Vagina (tissue), 2 donors: ENCODE results near the gene TSPAN9. TPM values are rescaled to one million over a fixed set of nuclear protein-coding genes. Genes with fewer than 3 reads are reported as not detected.

ENCODE experiments used
- DNase-seq, 2 donors: peaks; one replicate each; pipeline ENCODE4 v3.0.0-alpha.2; 2017; ENCODE audit errors: extremely low spot score in 2 of 2
- H3K27ac ChIP-seq: fragments of 200-600 bp; sonication (generic); one replicate; pipeline ENCODE4 v1.5.1; 2019
- H3K27me3 ChIP-seq: fragments of 200-600 bp; sonication (generic); one replicate; pipeline ENCODE4 v1.5.1; 2019
- H3K36me3 ChIP-seq, 2 donors: fragments of 200-600 bp; sonication (generic); one replicate each; pipeline ENCODE4 v1.5.1; 2017 to 2019
- H3K4me1 ChIP-seq: fragments of 200-600 bp; sonication (generic); one replicate; pipeline ENCODE4 v1.5.1; 2019
- H3K4me3 ChIP-seq, 2 donors: fragments of 200-600 bp; sonication (generic); 1 replicate in 1 of 2; 2 replicates in 1 of 2; pipeline ENCODE4 v1.5.1; 2016 to 2019
- H3K9me3 ChIP-seq: fragments of 200-600 bp; sonication (generic); one replicate; pipeline ENCODE4 v1.5.1; 2019
- POLR2A ChIP-seq, 2 donors: fragments of 450-650 bp; IDR thresholded peaks; one replicate each; pipeline ENCODE4 v1.6.1; 2017; ENCODE audit warnings: antibody characterized with exemption in 2 of 2, mild to moderate bottlenecking in 2 of 2, moderate library complexity in 2 of 2
- POLR2AphosphoS5 ChIP-seq, 2 donors: sonication (generic); formaldehyde crosslinking; IDR thresholded peaks; one replicate each; pipeline ENCODE4 v1.9.0; 2017; ENCODE audit warnings: antibody characterized with exemption in 2 of 2, mild to moderate bottlenecking in 2 of 2, low read depth in 1 of 2; ENCODE audit not compliant: insufficient read depth in 1 of 2
- intact Hi-C: fragments of 100-400 bp; cut with DNase I; formaldehyde crosslinking; loops from one replicate; pipeline ENCODE4 v1.15.1; 2023
- total RNA-seq: library from RNA; depleted of rRNA; stranded (reverse); fragments of >200 nt; gene quantifications from one replicate; pipeline ENCODE4 v1.2.3, GENCODE V29; 2016
- TF ChIP-seq, protein P1 (sequence below), 3 experiments: fragments of 450-650 bp in 2 of 3; fragments of 200-600 bp in 1 of 3; sonication (generic) in 1 of 3; IDR thresholded peaks; one replicate each; pipeline ENCODE4 v1.5.1; 2017 to 2019; ENCODE audit warnings: antibody characterized with exemption in 3 of 3, mild to moderate bottlenecking in 2 of 3, moderate library complexity in 2 of 3

TSPAN9 gene
- total RNA-seq, 1 donor from 2014 or later, result 32.2 TPM

DNA sequence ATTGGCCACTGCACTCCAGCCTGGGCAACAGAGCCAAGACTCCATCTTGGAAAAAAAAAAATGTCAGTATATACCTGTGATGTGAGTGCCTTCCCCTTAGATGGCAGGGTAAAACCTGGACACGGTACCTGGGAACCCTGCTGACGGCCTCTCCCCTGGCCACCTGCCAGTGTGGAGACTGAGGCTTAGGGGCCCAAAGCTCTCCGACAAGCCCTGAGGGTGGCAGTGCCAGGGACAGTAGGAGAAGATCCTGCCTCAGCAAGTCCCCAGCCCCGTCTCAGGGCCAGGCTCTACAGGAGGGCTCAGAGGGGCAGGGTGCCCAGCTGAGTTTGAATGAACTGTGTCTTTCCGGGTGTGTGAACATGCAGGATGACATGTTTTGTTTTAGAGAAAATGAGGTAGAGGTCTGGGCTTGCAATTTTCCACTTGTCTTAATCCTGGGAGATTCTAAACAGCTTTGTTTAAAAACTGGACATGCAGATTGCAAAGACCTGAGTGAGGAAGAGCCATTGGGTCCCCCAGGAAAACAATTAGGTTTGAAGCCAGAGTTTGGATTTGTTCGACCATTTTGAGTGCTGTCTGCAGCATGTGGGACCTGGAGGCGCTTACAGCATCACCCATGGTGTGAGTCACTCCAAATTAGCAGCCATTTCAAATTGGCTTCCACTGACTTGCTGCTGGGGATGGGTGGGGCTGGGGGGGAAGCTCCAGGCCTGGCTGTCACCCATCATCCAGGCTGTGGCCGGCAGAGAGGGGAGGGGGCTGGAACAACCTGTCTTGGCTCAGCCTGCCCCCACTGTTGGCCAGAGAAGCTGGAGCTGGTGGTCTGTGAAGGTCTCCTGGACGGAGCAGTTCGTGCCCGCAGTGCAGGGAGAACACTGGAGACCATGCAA, 10.8 kb downstream of the TSPAN9 start:
- Histone ChIP-seq H3K27me3 (no peaks in the 10 kb centered on the region), H3K9me3 (no peaks in the 10 kb centered on the region), H3K4me3 (no peak overlapping the region), H3K36me3 (no peaks in the 10 kb centered on the region), H3K27ac (no peak overlapping the region), H3K4me1 (peaks cover 59% of the 10 kb centered on the region)
- no peak for DNase-seq
- TF ChIP-seq POLR2AphosphoS5 (IDR thresholded peaks at IDR 0.05; ENCODE audit: insufficient read depth in 1 of 2, low read depth in 1 of 2) (no peak), POLR2A (IDR thresholded peaks at IDR 0.05) (no peak)
- TF ChIP-seq, protein P1, sequence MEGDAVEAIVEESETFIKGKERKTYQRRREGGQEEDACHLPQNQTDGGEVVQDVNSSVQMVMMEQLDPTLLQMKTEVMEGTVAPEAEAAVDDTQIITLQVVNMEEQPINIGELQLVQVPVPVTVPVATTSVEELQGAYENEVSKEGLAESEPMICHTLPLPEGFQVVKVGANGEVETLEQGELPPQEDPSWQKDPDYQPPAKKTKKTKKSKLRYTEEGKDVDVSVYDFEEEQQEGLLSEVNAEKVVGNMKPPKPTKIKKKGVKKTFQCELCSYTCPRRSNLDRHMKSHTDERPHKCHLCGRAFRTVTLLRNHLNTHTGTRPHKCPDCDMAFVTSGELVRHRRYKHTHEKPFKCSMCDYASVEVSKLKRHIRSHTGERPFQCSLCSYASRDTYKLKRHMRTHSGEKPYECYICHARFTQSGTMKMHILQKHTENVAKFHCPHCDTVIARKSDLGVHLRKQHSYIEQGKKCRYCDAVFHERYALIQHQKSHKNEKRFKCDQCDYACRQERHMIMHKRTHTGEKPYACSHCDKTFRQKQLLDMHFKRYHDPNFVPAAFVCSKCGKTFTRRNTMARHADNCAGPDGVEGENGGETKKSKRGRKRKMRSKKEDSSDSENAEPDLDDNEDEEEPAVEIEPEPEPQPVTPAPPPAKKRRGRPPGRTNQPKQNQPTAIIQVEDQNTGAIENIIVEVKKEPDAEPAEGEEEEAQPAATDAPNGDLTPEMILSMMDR (IDR thresholded peaks at IDR 0.05), result no peak
- intact Hi-C loops, result no loop called here

DNA sequence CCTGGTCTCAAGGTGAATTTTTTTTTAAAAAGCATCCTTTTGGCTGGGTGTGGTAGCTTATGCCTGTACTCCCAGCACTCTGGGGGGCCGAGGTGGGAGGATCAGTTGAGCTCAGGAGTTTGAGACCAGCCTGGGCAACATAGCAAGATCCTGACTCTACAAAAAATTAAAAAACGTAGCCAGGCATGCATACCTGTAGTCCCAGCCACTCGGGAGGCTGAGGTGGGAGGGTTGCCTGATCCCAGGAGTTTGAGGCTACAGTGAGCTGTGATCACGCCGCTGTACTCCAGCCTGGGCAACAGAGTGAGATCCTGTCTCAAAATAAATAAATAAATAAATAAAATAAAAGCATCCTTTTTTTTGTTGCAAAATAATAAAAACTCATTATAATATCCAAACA, 12.4 kb downstream of the TSPAN9 start:
- no peak overlapping the region for H3K27ac ChIP-seq

DNA sequence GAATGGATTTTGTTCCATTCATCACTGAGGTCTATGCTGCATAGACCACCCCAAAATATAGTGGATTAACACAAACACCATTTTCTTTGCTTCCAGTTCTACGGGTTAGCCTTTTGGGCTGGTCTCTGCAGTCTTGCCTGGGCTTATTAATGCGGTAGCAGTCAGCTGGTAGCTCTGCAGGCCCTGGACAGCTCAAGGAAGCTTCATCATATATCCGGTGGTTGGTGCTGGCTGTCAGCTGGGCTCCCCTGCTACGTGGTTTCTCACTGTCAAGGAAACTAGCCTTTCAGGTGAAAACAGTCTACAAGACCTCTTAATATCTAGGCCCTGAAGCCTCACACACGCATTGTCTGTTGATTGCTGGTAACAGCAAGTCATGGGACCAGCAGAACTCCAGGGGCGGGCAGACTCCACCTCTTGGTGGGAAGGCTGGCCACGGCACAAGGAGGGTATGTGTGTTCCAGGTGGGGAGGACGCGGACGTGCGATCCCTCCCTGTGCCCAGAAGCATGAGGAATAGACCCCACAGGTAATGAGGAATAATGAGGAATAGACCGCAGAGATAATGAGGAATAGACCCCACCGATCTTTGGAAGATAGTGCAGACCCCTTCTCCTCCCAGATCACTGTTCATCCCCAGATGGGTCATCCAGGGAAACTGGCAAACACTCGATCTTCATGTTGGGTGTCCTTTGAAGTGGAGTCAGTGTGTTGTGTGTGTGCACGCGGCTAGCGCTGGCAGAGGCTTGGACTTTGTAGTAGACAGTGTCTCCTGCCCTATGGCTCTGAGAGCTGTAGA, 13.3 kb downstream of the TSPAN9 start:
- H3K27ac ChIP-seq, result no peak overlapping the region
- no peaks in the 10 kb centered on the region for H3K9me3 ChIP-seq
- DNase-seq, result no peak
- no peak for TF ChIP-seq POLR2AphosphoS5 (IDR thresholded peaks at IDR 0.05; ENCODE audit: insufficient read depth in 1 of 2, low read depth in 1 of 2)
- TF ChIP-seq, protein P1 (IDR thresholded peaks at IDR 0.05), result no peak
- no peak for TF ChIP-seq POLR2A (IDR thresholded peaks at IDR 0.05)
- H3K36me3 ChIP-seq, result no peaks in the 10 kb centered on the region
- intact Hi-C loops, result no loop called here
- H3K27me3 ChIP-seq, result no peaks in the 10 kb centered on the region
- peaks cover 44% of the 10 kb centered on the region for H3K4me1 ChIP-seq
- no peak overlapping the region for H3K4me3 ChIP-seq

More for the DNA sequence above, 12.4 kb downstream of the TSPAN9 start:
- Histone ChIP-seq H3K36me3 (no peaks in the 10 kb centered on the region), H3K9me3 (no peaks in the 10 kb centered on the region), H3K4me3 (no peak overlapping the region), H3K4me1 (peaks cover 47% of the 10 kb centered on the region), H3K27me3 (no peaks in the 10 kb centered on the region)
- DNase-seq, result no peak
- TF ChIP-seq POLR2A (IDR thresholded peaks at IDR 0.05), result no peak
- TF ChIP-seq POLR2AphosphoS5 (IDR thresholded peaks at IDR 0.05; ENCODE audit: insufficient read depth in 1 of 2, low read depth in 1 of 2), result no peak
- TF ChIP-seq, protein P1 (IDR thresholded peaks at IDR 0.05), result no peak
- intact Hi-C loops, result no loop called here

DNA sequence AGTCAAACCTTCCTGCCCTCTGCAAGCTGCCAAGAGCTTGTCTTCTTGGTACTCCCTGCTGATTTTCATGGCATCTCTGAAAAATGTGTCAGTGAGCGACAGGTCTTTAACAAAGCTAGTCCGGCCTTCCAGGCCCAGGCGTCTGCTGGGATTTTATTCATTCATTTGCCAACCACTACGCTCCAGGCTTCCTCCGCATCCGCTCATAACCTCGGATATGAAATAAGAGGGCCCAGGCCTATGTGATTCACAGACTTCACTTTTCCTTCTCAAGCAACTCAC, 13.8 kb downstream of the TSPAN9 start:
- intact Hi-C loops, result no loop called here
- no peaks in the 10 kb centered on the region for H3K36me3 ChIP-seq
- no peak for DNase-seq
- H3K27ac ChIP-seq, result no peak overlapping the region
- H3K4me3 ChIP-seq, result no peak overlapping the region
- TF ChIP-seq POLR2AphosphoS5 (IDR thresholded peaks at IDR 0.05; ENCODE audit: insufficient read depth in 1 of 2, low read depth in 1 of 2), result no peak
- TF ChIP-seq, protein P1 (IDR thresholded peaks at IDR 0.05), result no peak
- no peaks in the 10 kb centered on the region for H3K9me3 ChIP-seq
- no peaks in the 10 kb centered on the region for H3K27me3 ChIP-seq
- H3K4me1 ChIP-seq, result peaks cover 39% of the 10 kb centered on the region
